Chondrocyte (in vitro differentiated cells): ENCODE data around the gene RSU1. TPM values are rescaled to one million over a fixed set of nuclear protein-coding genes. Genes with fewer than 3 reads are reported as not detected.

Source experiments
- DNase-seq: peaks from one replicate; pipeline ENCODE4 v3.0.0; 2021; ENCODE audit warnings: mixed read lengths, low spot score
- H3K27ac Mint-ChIP-seq: one replicate; pipeline ENCODE4 v1.8.0; 2021; ENCODE audit warnings: mild to moderate bottlenecking, moderate library complexity, mixed read lengths; ENCODE audit not compliant: unreplicated experiment
- H3K27me3 Mint-ChIP-seq: 2 replicates; pipeline ENCODE4 v1.8.0; 2021; ENCODE audit warnings: low read depth, mixed read lengths
- H3K36me3 Mint-ChIP-seq: 2 replicates; pipeline ENCODE4 v1.8.0; 2021; ENCODE audit warnings: low read depth, mixed read lengths
- H3K4me1 Mint-ChIP-seq: 2 replicates; pipeline ENCODE4 v1.8.0; 2021; ENCODE audit warnings: low read depth, mild to moderate bottlenecking, mixed read lengths
- H3K4me3 Mint-ChIP-seq: one replicate; pipeline ENCODE4 v1.8.0; 2021; ENCODE audit warnings: mild to moderate bottlenecking, moderate library complexity, mixed read lengths; ENCODE audit not compliant: unreplicated experiment
- H3K9me3 Mint-ChIP-seq: 2 replicates; pipeline ENCODE4 v1.8.0; 2021; ENCODE audit warnings: low read depth, mixed read lengths
- CTCF ChIP-seq: fragments of 200-600 bp; sonication (generic); IDR thresholded peaks from 2 replicates; pipeline ENCODE4 v1.5.0; 2021; ENCODE audit warnings: antibody characterized with exemption, mild to moderate bottlenecking, moderate library complexity
- total RNA-seq: library from RNA; stranded (reverse); gene quantifications from 3 replicates; pipeline ENCODE4 v1.2.1, GENCODE V29; 2021

The RSU1 gene
- total RNA-seq, 1 donor from 2014 or later = 165 TPM

- Mint-ChIP-seq H3K9me3 (no peaks in the 10 kb centered on the region), H3K36me3 (no peaks in the 10 kb centered on the region), H3K27ac (no peak overlapping the region), H3K4me1 (peaks cover 2% of the 10 kb centered on the region), H3K4me3 (no peak overlapping the region), H3K27me3 (no peaks in the 10 kb centered on the region)
- peak; percentile 34 for DNase-seq
- TF ChIP-seq CTCF = no peak
These were observed 210.3 kb downstream of the RSU1 start for GRCh38 chr10:16606923-16607322.

DNA sequence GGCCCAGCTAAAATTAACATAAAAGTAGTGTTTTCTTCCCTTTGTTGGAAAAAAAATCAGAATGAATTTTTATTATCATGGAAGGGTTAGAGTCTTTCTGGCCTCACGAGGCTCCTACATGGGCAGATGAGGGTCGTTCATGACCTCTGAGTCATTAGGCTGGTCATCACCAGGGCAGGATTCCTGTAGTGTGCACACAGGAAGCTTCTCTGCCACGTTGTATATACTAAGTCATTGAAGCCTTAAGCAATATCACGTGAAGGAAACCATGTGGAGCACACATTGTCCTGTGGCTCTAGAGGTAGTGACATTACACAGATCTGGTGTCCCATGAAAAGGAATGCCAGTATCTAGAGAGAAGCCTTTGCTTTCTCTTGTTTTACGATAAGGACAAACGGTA, 210.8 kb downstream of the RSU1 start:
- no peaks in the 10 kb centered on the region for H3K36me3 Mint-ChIP-seq
- no peaks in the 10 kb centered on the region for H3K9me3 Mint-ChIP-seq
- H3K4me3 Mint-ChIP-seq = no peak overlapping the region
- H3K27me3 Mint-ChIP-seq = no peaks in the 10 kb centered on the region
- no peak for TF ChIP-seq CTCF
- H3K4me1 Mint-ChIP-seq = peaks cover 3% of the 10 kb centered on the region
- DNase-seq = no peak
- no peak overlapping the region for H3K27ac Mint-ChIP-seq

- Mint-ChIP-seq H3K27me3 (no peaks in the 10 kb centered on the region), H3K9me3 (no peaks in the 10 kb centered on the region), H3K27ac (no peak overlapping the region), H3K4me1 (peaks cover 3% of the 10 kb centered on the region), H3K36me3 (peaks cover 2% of the 10 kb centered on the region), H3K4me3 (no peak overlapping the region)
- TF ChIP-seq CTCF = no peak
- DNase-seq = no peak
These were observed 213.9 kb downstream of the RSU1 start for GRCh38 chr10:16603308-16603707.

- DNase-seq = no peak
- no peak for TF ChIP-seq CTCF
- Mint-ChIP-seq H3K4me1 (peaks cover 3% of the 10 kb centered on the region), H3K9me3 (no peaks in the 10 kb centered on the region), H3K4me3 (no peak overlapping the region), H3K27me3 (no peaks in the 10 kb centered on the region), H3K36me3 (peaks cover 3% of the 10 kb centered on the region), H3K27ac (no peak overlapping the region)
These were observed 215.0 kb downstream of the RSU1 start for GRCh38 chr10:16602104-16602775.

GRCh38 chr10:16599662-16600061, 217.6 kb downstream of the RSU1 start:
- H3K27ac Mint-ChIP-seq = no peak overlapping the region
- H3K27me3 Mint-ChIP-seq = no peaks in the 10 kb centered on the region
- H3K4me1 Mint-ChIP-seq = peaks cover 3% of the 10 kb centered on the region
- H3K36me3 Mint-ChIP-seq = peaks cover 5% of the 10 kb centered on the region
- no peak for DNase-seq
- no peak overlapping the region for H3K4me3 Mint-ChIP-seq
- H3K9me3 Mint-ChIP-seq = no peaks in the 10 kb centered on the region
- no peak for TF ChIP-seq CTCF
